Measurements from ENCODE around the gene CLHC1.

DNA sequence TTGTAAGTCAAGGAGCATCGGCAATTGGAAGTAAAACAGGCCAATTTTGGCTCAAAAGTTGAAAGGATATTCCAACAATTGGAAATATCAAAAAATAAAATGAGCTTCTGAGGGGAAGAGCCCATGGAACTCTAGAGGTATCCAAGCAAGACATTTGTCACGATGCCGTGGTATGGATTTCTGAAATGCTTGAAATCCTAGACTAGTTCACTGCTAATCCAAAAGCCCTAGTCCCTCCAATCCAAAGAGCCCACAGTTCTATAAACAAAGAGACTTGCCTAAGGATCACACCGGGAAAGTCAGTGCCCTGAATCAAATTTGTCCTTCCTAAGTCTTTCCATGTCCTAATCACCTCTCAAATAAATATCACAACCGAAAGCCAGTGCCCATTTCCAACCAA, 85.1 kb downstream of the CLHC1 start:
- TF ChIP-seq FOS (IDR thresholded peaks at IDR 0.05; ENCODE audit: borderline replicate concordance, insufficient read depth, low read length) (no peak), EZH2 (IDR thresholded peaks at IDR 0.05; ENCODE audit: borderline replicate concordance, low read depth, low read length, severe bottlenecking) (no peak), POLR2AphosphoS5 (IDR thresholded peaks at IDR 0.05; ENCODE audit: insufficient read depth, low read depth, low read length) (no peak), JUN (IDR thresholded peaks at IDR 0.05; ENCODE audit: borderline replicate concordance, insufficient read depth, insufficient read length, low read depth) (no peak), POLR2A (IDR thresholded peaks at IDR 0.05; ENCODE audit: low read depth, low read length) (no peak), GATA2 (IDR thresholded peaks at IDR 0.05; ENCODE audit: insufficient read depth, insufficient read length, low read depth, low read length) (no peak), MYC (IDR thresholded peaks at IDR 0.05; ENCODE audit: low read depth, low read length) (no peak)
- TF ChIP-seq, protein P1, sequence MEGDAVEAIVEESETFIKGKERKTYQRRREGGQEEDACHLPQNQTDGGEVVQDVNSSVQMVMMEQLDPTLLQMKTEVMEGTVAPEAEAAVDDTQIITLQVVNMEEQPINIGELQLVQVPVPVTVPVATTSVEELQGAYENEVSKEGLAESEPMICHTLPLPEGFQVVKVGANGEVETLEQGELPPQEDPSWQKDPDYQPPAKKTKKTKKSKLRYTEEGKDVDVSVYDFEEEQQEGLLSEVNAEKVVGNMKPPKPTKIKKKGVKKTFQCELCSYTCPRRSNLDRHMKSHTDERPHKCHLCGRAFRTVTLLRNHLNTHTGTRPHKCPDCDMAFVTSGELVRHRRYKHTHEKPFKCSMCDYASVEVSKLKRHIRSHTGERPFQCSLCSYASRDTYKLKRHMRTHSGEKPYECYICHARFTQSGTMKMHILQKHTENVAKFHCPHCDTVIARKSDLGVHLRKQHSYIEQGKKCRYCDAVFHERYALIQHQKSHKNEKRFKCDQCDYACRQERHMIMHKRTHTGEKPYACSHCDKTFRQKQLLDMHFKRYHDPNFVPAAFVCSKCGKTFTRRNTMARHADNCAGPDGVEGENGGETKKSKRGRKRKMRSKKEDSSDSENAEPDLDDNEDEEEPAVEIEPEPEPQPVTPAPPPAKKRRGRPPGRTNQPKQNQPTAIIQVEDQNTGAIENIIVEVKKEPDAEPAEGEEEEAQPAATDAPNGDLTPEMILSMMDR (IDR thresholded peaks at IDR 0.05; ENCODE audit: extremely low read depth in 1 of 2, insufficient read depth in 1 of 2, low read depth in 1 of 2, low read length in 2 of 2), result no peak

Measured in endothelial cell of umbilical vein (primary cell).